OCI-LY1 (cell line): ENCODE results near the gene CEP164.

Source experiments
- H2AFZ ChIP-seq: fragments of 200-600 bp; sonication (generic), shearing (Covaris generic); 2 replicates; pipeline ENCODE4 v1.6.0; 2014; ENCODE audit warnings: antibody characterized with exemption, mild to moderate bottlenecking, low read length
- H3F3A ChIP-seq: fragments of 200-600 bp; sonication (generic), shearing (Covaris generic); 2 replicates; pipeline ENCODE4 v1.6.0; 2014; ENCODE audit warnings: mild to moderate bottlenecking, antibody characterized with exemption, low read length, moderate library complexity; ENCODE audit not compliant: insufficient read depth
- H3K27ac ChIP-seq: fragments of 200-600 bp; sonication (generic); 2 replicates; pipeline ENCODE4 v1.5.1; 2014; ENCODE audit warnings: low read length, mixed run types, mild to moderate bottlenecking, low read depth; ENCODE audit not compliant: poor library complexity, severe bottlenecking
- H3K27me3 ChIP-seq: fragments of 200-600 bp; sonication (generic); 2 replicates; pipeline ENCODE4 v1.6.0; 2014; ENCODE audit warnings: antibody characterized with exemption, mild to moderate bottlenecking, low read length, moderate library complexity; ENCODE audit not compliant: insufficient read depth
- H3K36me3 ChIP-seq: fragments of 200-600 bp; sonication (generic); 2 replicates; pipeline ENCODE4 v1.6.1; 2014; ENCODE audit warnings: mild to moderate bottlenecking, antibody characterized with exemption, low read length, moderate library complexity, mixed read lengths; ENCODE audit not compliant: insufficient read depth
- H3K4me1 ChIP-seq: fragments of 200-600 bp; sonication (generic); 2 replicates; pipeline ENCODE4 v1.5.1; 2014; ENCODE audit warnings: mild to moderate bottlenecking, low read length, moderate library complexity; ENCODE audit not compliant: insufficient read depth, severe bottlenecking
- H3K4me2 ChIP-seq: fragments of 200-600 bp; sonication (generic), shearing (Covaris generic); 2 replicates; pipeline ENCODE4 v1.6.1; 2014; ENCODE audit warnings: low read length
- H3K4me3 ChIP-seq: fragments of 200-600 bp; sonication (generic); 2 replicates; pipeline ENCODE4 v1.5.1; 2014; ENCODE audit warnings: low read length, low read depth, mild to moderate bottlenecking, mixed read lengths; ENCODE audit not compliant: poor library complexity, severe bottlenecking
- H3K79me2 ChIP-seq: fragments of 200-600 bp; shearing (Covaris generic); 2 replicates; pipeline ENCODE4 v1.6.1; 2016; ENCODE audit warnings: mixed run types, low read length, mixed read lengths; ENCODE audit not compliant: insufficient read depth
- H3K9ac ChIP-seq: fragments of 200-600 bp; sonication (generic), shearing (Covaris generic); 2 replicates; pipeline ENCODE4 v1.6.1; 2014; ENCODE audit warnings: mild to moderate bottlenecking, low read length, mixed read lengths
- H3K9me2 ChIP-seq: fragments of 200-600 bp; sonication (generic), shearing (Covaris generic); 2 replicates; pipeline ENCODE4 v1.6.1; 2014; ENCODE audit warnings: low read depth, mild to moderate bottlenecking, low read length, mixed read lengths
- H3K9me3 ChIP-seq: fragments of 200-600 bp; shearing (Covaris generic); 2 replicates; pipeline ENCODE4 v1.6.1; 2014; ENCODE audit warnings: low read length, mixed read lengths
- H4K20me1 ChIP-seq: fragments of 200-600 bp; sonication (generic), shearing (Covaris generic); 2 replicates; pipeline ENCODE4 v1.6.0; 2016; ENCODE audit warnings: mild to moderate bottlenecking, low read length; ENCODE audit not compliant: insufficient read depth
- CTCF ChIP-seq: fragments of 200-600 bp; sonication (generic), shearing (Covaris generic); IDR thresholded peaks from 2 replicates; pipeline ENCODE4 v1.5.1; 2017; ENCODE audit warnings: mild to moderate bottlenecking, antibody characterized with exemption, low read length, moderate library complexity, mixed read lengths
- EZH2 ChIP-seq: fragments of 200-600 bp; sonication (generic), shearing (Covaris generic); IDR thresholded peaks from 2 replicates; pipeline ENCODE4 v1.8.0; 2017; ENCODE audit warnings: borderline replicate concordance, mixed run types, mild to moderate bottlenecking, antibody characterized with exemption, low read length, moderate library complexity, mixed read lengths

The CEP164 gene

GRCh38 chr11:117299351-117300282, 28.0 kb upstream of the CEP164 start:
- H3K27ac ChIP-seq, result no peak overlapping the region
- TF ChIP-seq EZH2 (no peak), CTCF (no peak)
- no peaks in the 10 kb centered on the region for H3K4me1 ChIP-seq
- no peaks in the 10 kb centered on the region for H3K9me2 ChIP-seq
- no peak overlapping the region for H3K4me3 ChIP-seq
- no peak overlapping the region for H2AFZ ChIP-seq
- H3K4me2 ChIP-seq, result no peak overlapping the region
- H3F3A ChIP-seq, result no peaks in the 10 kb centered on the region
- H3K9ac ChIP-seq, result no peak overlapping the region
- H3K36me3 ChIP-seq, result no peaks in the 10 kb centered on the region
- no peaks in the 10 kb centered on the region for H3K9me3 ChIP-seq
- H3K79me2 ChIP-seq, result no peaks in the 10 kb centered on the region
- H4K20me1 ChIP-seq, result no peaks in the 10 kb centered on the region
- no peaks in the 10 kb centered on the region for H3K27me3 ChIP-seq

GRCh38 chr11:117300283-117300663, 27.4 kb upstream of the CEP164 start:
- no peaks in the 10 kb centered on the region for H3K9me3 ChIP-seq
- H3K4me2 ChIP-seq, result no peak overlapping the region
- no peaks in the 10 kb centered on the region for H3K79me2 ChIP-seq
- no peak overlapping the region for H3K9ac ChIP-seq
- H3K27me3 ChIP-seq, result no peaks in the 10 kb centered on the region
- no peaks in the 10 kb centered on the region for H3K4me1 ChIP-seq
- no peak overlapping the region for H3K4me3 ChIP-seq
- TF ChIP-seq EZH2, result no peak
- no peak for TF ChIP-seq CTCF
- no peaks in the 10 kb centered on the region for H3K9me2 ChIP-seq
- H3K27ac ChIP-seq, result no peak overlapping the region
- H3F3A ChIP-seq, result no peaks in the 10 kb centered on the region
- no peak overlapping the region for H2AFZ ChIP-seq
- no peaks in the 10 kb centered on the region for H3K36me3 ChIP-seq
- H4K20me1 ChIP-seq, result no peaks in the 10 kb centered on the region

- no peaks in the 10 kb centered on the region for H3K9me2 ChIP-seq
- no peaks in the 10 kb centered on the region for H3K9me3 ChIP-seq
- H3K9ac ChIP-seq, result no peak overlapping the region
- no peak overlapping the region for H3K4me3 ChIP-seq
- no peaks in the 10 kb centered on the region for H3K79me2 ChIP-seq
- no peak overlapping the region for H3K4me2 ChIP-seq
- H4K20me1 ChIP-seq, result no peaks in the 10 kb centered on the region
- H3K27me3 ChIP-seq, result no peaks in the 10 kb centered on the region
- no peaks in the 10 kb centered on the region for H3F3A ChIP-seq
- H3K27ac ChIP-seq, result no peak overlapping the region
- H3K4me1 ChIP-seq, result no peaks in the 10 kb centered on the region
- no peak for TF ChIP-seq EZH2
- TF ChIP-seq CTCF, result no peak
- H2AFZ ChIP-seq, result no peak overlapping the region
- no peaks in the 10 kb centered on the region for H3K36me3 ChIP-seq
Observed at GRCh38 chr11:117300773-117301172, 26.9 kb upstream of the CEP164 start.
